Type B pancreatic cell (in vitro differentiated cells): ENCODE data around the gene GET4. TPM values are rescaled to one million over a fixed set of nuclear protein-coding genes. Genes with fewer than 3 reads are reported as not detected.

Experiments used
- DNase-seq: peaks from one replicate; pipeline ENCODE4 v3.0.0; 2021; ENCODE audit warnings: mixed read lengths; ENCODE audit not compliant: unreplicated experiment; ENCODE audit errors: extremely low spot score
- H3K27ac Mint-ChIP-seq: 2 replicates; pipeline ENCODE4 v1.8.0; 2021; ENCODE audit warnings: mild to moderate bottlenecking, mixed read lengths
- H3K27me3 Mint-ChIP-seq: 2 replicates; pipeline ENCODE4 v1.8.0; 2021; ENCODE audit warnings: mixed read lengths
- H3K36me3 Mint-ChIP-seq: 2 replicates; pipeline ENCODE4 v1.8.0; 2021; ENCODE audit warnings: mixed read lengths
- H3K4me1 Mint-ChIP-seq: one replicate; pipeline ENCODE4 v1.8.0; 2021; ENCODE audit warnings: mixed read lengths; ENCODE audit not compliant: unreplicated experiment
- H3K4me3 Mint-ChIP-seq: 2 replicates; pipeline ENCODE4 v1.8.0; 2021; ENCODE audit warnings: mild to moderate bottlenecking, mixed read lengths
- H3K9me3 Mint-ChIP-seq: 2 replicates; pipeline ENCODE4 v1.8.0; 2021; ENCODE audit warnings: mixed read lengths
- CTCF ChIP-seq: fragments of 200-600 bp; sonication (generic); conservative IDR thresholded peaks from 2 replicates; pipeline ENCODE4 v1.5.0; 2021; ENCODE audit warnings: antibody characterized with exemption, mild to moderate bottlenecking
- total RNA-seq: library from RNA; stranded (reverse); gene quantifications from 2 replicates; pipeline ENCODE4 v1.2.1, GENCODE V29; 2021; ENCODE audit warnings: low replicate concordance

GET4 gene
- total RNA-seq, 1 donor from 2014 or later, result 46.3 TPM

- Mint-ChIP-seq H3K4me3 (no peak overlapping the region), H3K9me3 (no peaks in the 10 kb centered on the region), H3K4me1 (peaks cover 3% of the 10 kb centered on the region), H3K36me3 (peaks cover 5% of the 10 kb centered on the region), H3K27ac (no peak overlapping the region), H3K27me3 (no peaks in the 10 kb centered on the region)
- DNase-seq, result no peak
- TF ChIP-seq CTCF, result no peak
Measured at GRCh38 chr7:889025-889390, 12.7 kb downstream of the GET4 start.

DNA sequence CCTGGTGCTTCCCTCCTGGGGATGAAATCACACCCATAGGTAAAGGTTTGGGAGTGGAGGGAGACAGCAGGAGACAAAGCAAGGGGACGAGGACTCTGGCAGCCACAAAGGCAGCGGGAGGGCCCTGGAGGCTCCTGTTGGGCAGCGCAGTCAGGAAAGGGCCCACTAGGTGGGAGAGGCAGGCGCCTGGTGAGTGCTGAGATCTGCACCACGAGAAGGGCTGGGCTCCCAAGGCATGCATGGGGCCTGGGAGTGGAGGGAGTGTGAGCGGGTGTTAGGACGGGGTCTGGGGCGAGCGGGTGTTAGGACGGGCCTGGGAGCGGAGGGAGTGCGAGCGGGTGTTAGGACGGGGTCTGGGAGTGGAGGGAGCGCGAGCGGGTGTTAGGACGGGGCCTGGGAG, 13.0 kb downstream of the GET4 start:
- no peak for TF ChIP-seq CTCF
- H3K27me3 Mint-ChIP-seq, result no peaks in the 10 kb centered on the region
- H3K36me3 Mint-ChIP-seq, result peaks cover 5% of the 10 kb centered on the region
- no peaks in the 10 kb centered on the region for H3K9me3 Mint-ChIP-seq
- peaks cover 3% of the 10 kb centered on the region for H3K4me1 Mint-ChIP-seq
- H3K4me3 Mint-ChIP-seq, result no peak overlapping the region
- H3K27ac Mint-ChIP-seq, result no peak overlapping the region
- no peak for DNase-seq

DNA sequence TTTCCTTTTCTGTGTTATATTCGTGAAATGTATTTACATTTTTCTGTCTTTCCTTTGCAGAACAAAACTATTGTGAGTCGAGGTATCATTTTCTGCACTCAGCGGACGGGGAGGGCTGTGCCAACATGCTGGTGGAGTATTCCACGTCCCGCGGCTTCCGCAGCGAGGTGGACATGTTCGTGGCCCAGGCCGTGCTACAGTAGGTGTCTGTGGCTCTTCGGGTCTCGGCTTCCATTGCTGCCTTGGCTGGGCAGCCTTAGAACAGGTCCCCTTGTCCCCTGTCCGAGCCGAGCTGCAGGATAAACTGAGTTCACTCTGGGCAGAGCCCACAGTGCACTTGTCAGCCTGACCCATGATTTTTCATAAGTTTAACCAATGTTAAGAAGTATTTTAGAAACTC, 14.5 kb downstream of the GET4 start:
- no peak for DNase-seq
- H3K27ac Mint-ChIP-seq, result no peak overlapping the region
- H3K36me3 Mint-ChIP-seq, result peaks cover 5% of the 10 kb centered on the region
- H3K4me3 Mint-ChIP-seq, result no peak overlapping the region
- no peaks in the 10 kb centered on the region for H3K27me3 Mint-ChIP-seq
- no peaks in the 10 kb centered on the region for H3K9me3 Mint-ChIP-seq
- no peaks in the 10 kb centered on the region for H3K4me1 Mint-ChIP-seq
- TF ChIP-seq CTCF, result no peak

DNA sequence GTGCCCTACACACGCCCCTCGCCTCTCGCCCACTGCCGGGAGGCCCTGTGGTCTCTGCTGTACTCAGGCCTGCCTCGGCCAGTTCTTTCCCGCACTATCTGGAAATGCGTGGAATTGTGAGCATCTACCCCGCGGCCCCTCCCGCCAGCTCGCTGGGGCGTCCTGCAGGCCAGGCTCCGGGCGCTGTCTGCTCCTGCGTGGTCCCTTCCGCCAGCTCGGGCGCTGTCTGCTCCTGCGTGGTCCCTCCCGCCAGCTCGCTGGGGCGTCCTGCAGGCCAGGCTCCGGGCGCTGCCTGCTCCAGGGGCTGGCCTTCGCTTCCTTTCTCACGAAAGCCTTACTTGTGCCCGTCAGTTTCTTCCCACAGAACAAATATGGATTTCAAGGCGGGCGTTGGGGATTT, 14.9 kb downstream of the GET4 start:
- no peak for TF ChIP-seq CTCF
- peaks cover 9% of the 10 kb centered on the region for H3K36me3 Mint-ChIP-seq
- DNase-seq, result no peak
- no peak overlapping the region for H3K4me3 Mint-ChIP-seq
- no peaks in the 10 kb centered on the region for H3K27me3 Mint-ChIP-seq
- H3K27ac Mint-ChIP-seq, result no peak overlapping the region
- H3K4me1 Mint-ChIP-seq, result no peaks in the 10 kb centered on the region
- no peaks in the 10 kb centered on the region for H3K9me3 Mint-ChIP-seq

DNA sequence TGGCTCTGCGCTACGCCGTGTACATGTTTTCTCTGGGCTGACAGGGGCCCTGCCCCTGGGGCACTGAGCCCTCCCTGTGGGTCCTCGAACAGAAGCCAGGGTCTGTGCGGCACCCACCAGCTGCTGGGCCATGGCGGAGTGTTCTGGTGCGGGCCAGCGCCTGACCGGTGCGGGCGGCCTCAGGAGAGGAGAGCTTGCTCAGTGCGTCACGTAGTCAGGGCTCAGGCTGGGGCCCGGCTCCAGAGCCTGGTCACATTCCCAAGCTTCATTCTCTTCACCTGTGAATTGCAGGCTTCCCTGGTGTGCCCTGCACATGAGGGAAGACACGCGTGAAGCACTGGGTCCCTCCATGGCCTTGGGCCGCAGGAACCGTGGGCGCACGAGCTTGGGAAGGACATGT, 15.5 kb downstream of the GET4 start:
- Mint-ChIP-seq H3K36me3 (peaks cover 10% of the 10 kb centered on the region), H3K4me1 (no peaks in the 10 kb centered on the region), H3K27me3 (no peaks in the 10 kb centered on the region), H3K9me3 (no peaks in the 10 kb centered on the region), H3K27ac (no peak overlapping the region), H3K4me3 (no peak overlapping the region)
- no peak for TF ChIP-seq CTCF
- no peak for DNase-seq
